Memory B cell (primary cell): Measurements from ENCODE around the gene CACNA1C.
"Not testable (repeated sequence)": the region's sequence is repeated elsewhere in the genome, so short reads cannot be mapped to it uniquely, and the experiment has no call there.

Source experiments
- ATAC-seq: fragments of 150-1000 bp; cut with Tn5 transposase; 2 replicates; pipeline ENCODE4 v1.10.0; 2021; ENCODE audit warnings: low read depth, mild to moderate bottlenecking, moderate library complexity
- DNase-seq, 2 donors: peaks; one replicate each; pipeline ENCODE4 v3.0.0; 2022; ENCODE audit warnings: low spot score in 2 of 2
- H3K27ac Mint-ChIP-seq: one replicate; pipeline ENCODE4 v1.8.0; 2022; ENCODE audit warnings: mild to moderate bottlenecking, moderate library complexity, mixed read lengths
- H3K27me3 Mint-ChIP-seq: one replicate; pipeline ENCODE4 v1.8.0; 2022; ENCODE audit warnings: mixed read lengths
- H3K36me3 Mint-ChIP-seq: one replicate; pipeline ENCODE4 v1.8.0; 2022; ENCODE audit warnings: mild to moderate bottlenecking, mixed read lengths
- H3K4me1 Mint-ChIP-seq: one replicate; pipeline ENCODE4 v1.8.0; 2022; ENCODE audit warnings: mixed read lengths
- H3K4me3 Mint-ChIP-seq: one replicate; pipeline ENCODE4 v1.8.0; 2022; ENCODE audit warnings: mild to moderate bottlenecking, moderate library complexity, mixed read lengths
- H3K9me3 Mint-ChIP-seq: one replicate; pipeline ENCODE4 v1.8.0; 2022; ENCODE audit warnings: mixed read lengths

Gene CACNA1C

DNA sequence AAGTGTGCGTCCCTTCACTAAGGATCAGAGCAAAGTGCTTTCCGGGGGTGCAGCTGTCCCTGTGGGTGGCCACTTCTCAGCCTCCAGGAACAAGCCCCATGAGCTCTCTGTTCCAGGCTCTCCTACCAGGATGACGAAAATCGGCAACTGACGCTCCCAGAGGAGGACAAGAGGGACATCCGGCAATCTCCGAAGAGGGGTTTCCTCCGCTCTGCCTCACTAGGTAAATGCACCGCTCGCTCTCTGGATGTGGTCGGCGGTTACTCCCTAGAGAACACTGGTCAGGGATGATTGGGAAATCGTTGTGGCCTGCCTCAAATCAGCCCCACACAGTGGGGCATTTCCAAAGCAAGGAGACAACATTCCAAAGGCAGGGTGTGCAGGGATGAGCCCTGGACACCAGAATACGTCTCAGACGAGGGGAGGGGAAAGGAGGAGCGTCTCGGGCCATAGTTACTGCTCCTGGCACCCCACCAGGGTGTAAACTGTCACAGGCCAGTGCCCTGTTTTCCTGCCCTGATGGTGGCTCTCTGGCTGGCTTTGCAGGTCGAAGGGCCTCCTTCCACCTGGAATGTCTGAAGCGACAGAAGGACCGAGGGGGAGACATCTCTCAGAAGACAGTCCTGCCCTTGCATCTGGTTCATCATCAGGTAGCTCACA is 633.0 kb downstream of the CACNA1C start:
- not testable (repeated sequence) for H3K27ac Mint-ChIP-seq, H3K9me3 Mint-ChIP-seq, DNase-seq, ATAC-seq, H3K4me1 Mint-ChIP-seq, H3K27me3 Mint-ChIP-seq, H3K36me3 Mint-ChIP-seq, H3K4me3 Mint-ChIP-seq

GRCh38 chr12:2686280-2686646 is 633.5 kb downstream of the CACNA1C start:
- H3K27ac Mint-ChIP-seq, result no peak overlapping the region
- peaks cover 7% of the 10 kb centered on the region for H3K4me1 Mint-ChIP-seq
- H3K36me3 Mint-ChIP-seq, result no peaks in the 10 kb centered on the region
- no peak for DNase-seq
- H3K4me3 Mint-ChIP-seq, result no peak overlapping the region
- ATAC-seq, result no peak
- peaks cover 6% of the 10 kb centered on the region for H3K27me3 Mint-ChIP-seq
- peaks cover 2% of the 10 kb centered on the region for H3K9me3 Mint-ChIP-seq

DNA sequence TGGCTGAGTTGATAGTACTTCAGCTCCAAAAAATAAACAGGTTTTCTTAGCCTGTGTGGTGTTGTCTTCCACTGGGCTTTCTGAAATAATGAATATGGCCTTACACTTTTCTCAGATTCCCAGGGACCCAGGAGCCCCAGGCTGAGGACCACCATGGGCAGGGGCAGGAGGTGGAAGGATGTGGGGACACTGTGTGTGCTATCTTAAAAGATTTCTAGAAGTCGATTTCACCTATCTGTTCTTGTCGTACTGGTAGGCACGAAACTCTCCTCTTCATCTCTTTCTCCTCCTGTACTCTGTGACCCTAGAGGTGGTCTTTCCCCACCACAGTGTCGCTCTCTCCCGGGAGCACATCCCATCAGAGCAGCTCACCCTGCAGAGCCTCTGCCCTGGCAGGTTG is 634.3 kb downstream of the CACNA1C start:
- no peak overlapping the region for H3K4me3 Mint-ChIP-seq
- H3K9me3 Mint-ChIP-seq, result peaks cover 2% of the 10 kb centered on the region
- DNase-seq (no peak), ATAC-seq (no peak)
- peaks cover 5% of the 10 kb centered on the region for H3K27me3 Mint-ChIP-seq
- no peak overlapping the region for H3K27ac Mint-ChIP-seq
- no peaks in the 10 kb centered on the region for H3K36me3 Mint-ChIP-seq
- H3K4me1 Mint-ChIP-seq, result peaks cover 10% of the 10 kb centered on the region

GRCh38 chr12:2687726-2688125 is 634.9 kb downstream of the CACNA1C start:
- DNase-seq (no peak), ATAC-seq (no peak)
- Mint-ChIP-seq H3K9me3 (peaks cover under 1% of the 10 kb centered on the region), H3K36me3 (no peaks in the 10 kb centered on the region), H3K27ac (no peak overlapping the region), H3K4me1 (peaks cover 12% of the 10 kb centered on the region), H3K27me3 (peaks cover 8% of the 10 kb centered on the region), H3K4me3 (no peak overlapping the region)

- H3K36me3 Mint-ChIP-seq, result no peaks in the 10 kb centered on the region
- no peaks in the 10 kb centered on the region for H3K9me3 Mint-ChIP-seq
- peaks cover 8% of the 10 kb centered on the region for H3K27me3 Mint-ChIP-seq
- H3K4me1 Mint-ChIP-seq, result peaks cover 14% of the 10 kb centered on the region
- ATAC-seq (no peak), DNase-seq (no peak)
- no peak overlapping the region for H3K4me3 Mint-ChIP-seq
- no peak overlapping the region for H3K27ac Mint-ChIP-seq
Measured at GRCh38 chr12:2688381-2688931, 635.7 kb downstream of the CACNA1C start.

DNA sequence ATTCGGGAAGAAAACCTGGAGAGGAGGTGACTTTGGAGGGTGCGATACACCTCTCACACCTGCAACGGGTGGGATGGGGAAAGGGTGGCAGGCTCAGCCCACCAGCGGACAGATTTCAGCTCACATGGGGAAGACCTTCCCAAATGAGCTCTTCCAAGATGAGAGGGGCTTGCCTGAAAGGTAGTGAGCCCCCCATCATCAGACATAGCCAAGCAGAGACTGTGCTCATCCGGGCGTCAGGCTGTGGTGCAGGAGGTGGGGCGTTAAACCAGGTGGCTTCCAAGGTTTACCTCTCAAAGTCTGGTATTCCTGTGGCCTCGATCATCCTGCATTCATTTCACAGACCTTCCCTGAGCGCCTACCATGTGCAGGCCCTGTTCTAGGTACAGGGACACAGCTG is 636.6 kb downstream of the CACNA1C start:
- Mint-ChIP-seq H3K4me1 (peaks cover 14% of the 10 kb centered on the region), H3K27ac (no peak overlapping the region), H3K9me3 (no peaks in the 10 kb centered on the region), H3K36me3 (no peaks in the 10 kb centered on the region), H3K27me3 (peaks cover 9% of the 10 kb centered on the region), H3K4me3 (peak overlapping the region; percentile 16)
- ATAC-seq (no peak), DNase-seq (no peak)

- Mint-ChIP-seq H3K27ac (no peak overlapping the region), H3K27me3 (peaks cover 13% of the 10 kb centered on the region), H3K36me3 (no peaks in the 10 kb centered on the region), H3K9me3 (no peaks in the 10 kb centered on the region), H3K4me3 (peak overlapping the region; percentile 11), H3K4me1 (peaks cover 14% of the 10 kb centered on the region)
- DNase-seq, result no peak
- no peak for ATAC-seq
Measured at GRCh38 chr12:2689879-2690278, 637.1 kb downstream of the CACNA1C start.

- no peak for DNase-seq
- no peak for ATAC-seq
- peak overlapping the region; percentile 7 for H3K27ac Mint-ChIP-seq
- H3K36me3 Mint-ChIP-seq, result no peaks in the 10 kb centered on the region
- H3K9me3 Mint-ChIP-seq, result no peaks in the 10 kb centered on the region
- H3K27me3 Mint-ChIP-seq, result peaks cover 14% of the 10 kb centered on the region
- H3K4me3 Mint-ChIP-seq, result peak overlapping the region; percentile 76
- peaks cover 14% of the 10 kb centered on the region for H3K4me1 Mint-ChIP-seq
Measured at GRCh38 chr12:2690348-2691005, 637.7 kb downstream of the CACNA1C start.

GRCh38 chr12:2691006-2691344 is 638.2 kb downstream of the CACNA1C start:
- peak overlapping the region; percentile 76 for H3K4me3 Mint-ChIP-seq
- peak; percentile 71 for ATAC-seq
- DNase-seq, result no peak
- H3K4me1 Mint-ChIP-seq, result peaks cover 15% of the 10 kb centered on the region
- H3K27ac Mint-ChIP-seq, result peak overlapping the region; percentile 7
- no peaks in the 10 kb centered on the region for H3K36me3 Mint-ChIP-seq
- H3K9me3 Mint-ChIP-seq, result no peaks in the 10 kb centered on the region
- H3K27me3 Mint-ChIP-seq, result peaks cover 18% of the 10 kb centered on the region

- H3K36me3 Mint-ChIP-seq, result no peaks in the 10 kb centered on the region
- no peaks in the 10 kb centered on the region for H3K9me3 Mint-ChIP-seq
- H3K4me3 Mint-ChIP-seq, result peak overlapping the region; percentile 97
- peaks cover 21% of the 10 kb centered on the region for H3K27me3 Mint-ChIP-seq
- peaks cover 16% of the 10 kb centered on the region for H3K4me1 Mint-ChIP-seq
- DNase-seq (no peak), ATAC-seq (peak; percentile 76)
- peak overlapping the region; percentile 69 for H3K27ac Mint-ChIP-seq
Measured at GRCh38 chr12:2691345-2692071, 638.7 kb downstream of the CACNA1C start.

DNA sequence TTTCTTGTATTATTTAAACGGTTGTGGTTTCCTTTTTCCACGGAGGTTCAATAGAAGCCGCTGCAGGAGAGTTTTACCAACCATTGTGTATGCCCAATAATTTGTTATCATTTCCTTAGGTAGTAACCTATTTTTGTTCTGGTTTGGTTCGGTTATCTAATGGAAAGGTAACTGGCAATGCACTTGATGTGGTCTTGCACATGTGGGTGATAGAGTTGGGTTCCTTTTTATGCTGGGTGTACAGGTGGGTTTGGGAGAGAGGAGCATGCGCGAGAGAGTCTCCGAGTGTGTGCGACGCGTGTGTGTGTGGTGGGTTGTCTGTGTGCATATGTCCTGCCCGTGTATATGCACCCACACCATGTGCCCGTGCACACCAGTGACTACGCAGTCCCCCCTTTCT is 639.3 kb downstream of the CACNA1C start:
- DNase-seq (no peak), ATAC-seq (no peak)
- Mint-ChIP-seq H3K36me3 (no peaks in the 10 kb centered on the region), H3K27me3 (peaks cover 24% of the 10 kb centered on the region), H3K4me3 (peak overlapping the region; percentile 97), H3K9me3 (no peaks in the 10 kb centered on the region), H3K4me1 (peaks cover 16% of the 10 kb centered on the region), H3K27ac (peak overlapping the region; percentile 69)

- Mint-ChIP-seq H3K4me3 (no peak overlapping the region), H3K27me3 (peaks cover 30% of the 10 kb centered on the region), H3K27ac (no peak overlapping the region), H3K9me3 (no peaks in the 10 kb centered on the region), H3K4me1 (peaks cover 16% of the 10 kb centered on the region), H3K36me3 (no peaks in the 10 kb centered on the region)
- DNase-seq (no peak), ATAC-seq (no peak)
Measured at GRCh38 chr12:2693244-2693860, 640.6 kb downstream of the CACNA1C start.

GRCh38 chr12:2693980-2694610 is 641.3 kb downstream of the CACNA1C start:
- no peak for DNase-seq
- H3K36me3 Mint-ChIP-seq, result peaks cover 1% of the 10 kb centered on the region
- H3K4me3 Mint-ChIP-seq, result no peak overlapping the region
- ATAC-seq, result no peak
- H3K4me1 Mint-ChIP-seq, result peaks cover 16% of the 10 kb centered on the region
- H3K27ac Mint-ChIP-seq, result no peak overlapping the region
- H3K27me3 Mint-ChIP-seq, result peaks cover 30% of the 10 kb centered on the region
- no peaks in the 10 kb centered on the region for H3K9me3 Mint-ChIP-seq

GRCh38 chr12:2696136-2696535 is 643.3 kb downstream of the CACNA1C start:
- no peak for ATAC-seq
- Mint-ChIP-seq H3K27me3 (peaks cover 27% of the 10 kb centered on the region), H3K9me3 (no peaks in the 10 kb centered on the region), H3K4me1 (peaks cover 12% of the 10 kb centered on the region), H3K4me3 (no peak overlapping the region), H3K36me3 (peaks cover 4% of the 10 kb centered on the region), H3K27ac (no peak overlapping the region)
- no peak for DNase-seq
